GM12864 (cell line): ENCODE data around the gene CSH2.
A peak's percentile ranks its signal among the peaks of the same experiment; 100 is the strongest.

Experiments
- DNase-seq: peaks from one replicate; pipeline ENCODE4 v3.0.0-alpha.2; 2011; ENCODE audit warnings: low read depth
- H3K4me3 ChIP-seq: 2 replicates; pipeline ENCODE4 v1.5.1; 2011; ENCODE audit warnings: mild to moderate bottlenecking, low read depth, low read length, control low read depth
- TF ChIP-seq, protein P1 (sequence below): IDR thresholded peaks from 2 replicates; pipeline ENCODE4 v1.5.1; 2011; ENCODE audit warnings: low read depth, mild to moderate bottlenecking, moderate library complexity, low read length, control low read depth, inconsistent platforms; ENCODE audit errors: missing control alignments

Gene CSH2

DNA sequence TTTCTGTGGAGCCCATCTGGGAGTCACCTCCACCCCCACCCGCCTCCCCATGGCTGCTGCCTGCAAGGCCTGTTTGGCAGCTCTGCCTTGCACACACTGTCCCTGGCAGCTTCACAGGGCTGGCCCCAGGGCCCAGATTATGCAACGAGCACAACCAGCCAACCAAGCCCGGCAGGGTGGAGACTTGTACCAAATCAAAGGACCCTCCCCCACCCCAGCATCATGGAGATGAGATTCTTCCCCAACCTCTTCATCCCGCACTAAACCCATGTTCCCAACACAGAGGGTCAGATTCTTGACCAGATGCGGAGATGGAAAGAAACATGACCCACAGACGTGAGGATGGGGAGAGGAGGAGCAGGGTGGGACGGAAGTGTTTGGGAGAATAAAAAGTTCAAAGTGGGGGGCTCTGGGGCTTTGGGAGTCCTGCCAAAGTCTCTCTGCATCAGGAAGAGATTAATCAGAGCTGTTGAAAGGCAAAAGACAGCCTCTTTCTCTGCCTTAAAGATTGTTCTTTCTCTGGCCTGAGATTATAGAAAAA lies 34.8 kb downstream of the CSH2 start:
- no peak overlapping the region for H3K4me3 ChIP-seq
- TF ChIP-seq, protein P1, sequence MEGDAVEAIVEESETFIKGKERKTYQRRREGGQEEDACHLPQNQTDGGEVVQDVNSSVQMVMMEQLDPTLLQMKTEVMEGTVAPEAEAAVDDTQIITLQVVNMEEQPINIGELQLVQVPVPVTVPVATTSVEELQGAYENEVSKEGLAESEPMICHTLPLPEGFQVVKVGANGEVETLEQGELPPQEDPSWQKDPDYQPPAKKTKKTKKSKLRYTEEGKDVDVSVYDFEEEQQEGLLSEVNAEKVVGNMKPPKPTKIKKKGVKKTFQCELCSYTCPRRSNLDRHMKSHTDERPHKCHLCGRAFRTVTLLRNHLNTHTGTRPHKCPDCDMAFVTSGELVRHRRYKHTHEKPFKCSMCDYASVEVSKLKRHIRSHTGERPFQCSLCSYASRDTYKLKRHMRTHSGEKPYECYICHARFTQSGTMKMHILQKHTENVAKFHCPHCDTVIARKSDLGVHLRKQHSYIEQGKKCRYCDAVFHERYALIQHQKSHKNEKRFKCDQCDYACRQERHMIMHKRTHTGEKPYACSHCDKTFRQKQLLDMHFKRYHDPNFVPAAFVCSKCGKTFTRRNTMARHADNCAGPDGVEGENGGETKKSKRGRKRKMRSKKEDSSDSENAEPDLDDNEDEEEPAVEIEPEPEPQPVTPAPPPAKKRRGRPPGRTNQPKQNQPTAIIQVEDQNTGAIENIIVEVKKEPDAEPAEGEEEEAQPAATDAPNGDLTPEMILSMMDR = no peak
- DNase-seq = no peak

DNA sequence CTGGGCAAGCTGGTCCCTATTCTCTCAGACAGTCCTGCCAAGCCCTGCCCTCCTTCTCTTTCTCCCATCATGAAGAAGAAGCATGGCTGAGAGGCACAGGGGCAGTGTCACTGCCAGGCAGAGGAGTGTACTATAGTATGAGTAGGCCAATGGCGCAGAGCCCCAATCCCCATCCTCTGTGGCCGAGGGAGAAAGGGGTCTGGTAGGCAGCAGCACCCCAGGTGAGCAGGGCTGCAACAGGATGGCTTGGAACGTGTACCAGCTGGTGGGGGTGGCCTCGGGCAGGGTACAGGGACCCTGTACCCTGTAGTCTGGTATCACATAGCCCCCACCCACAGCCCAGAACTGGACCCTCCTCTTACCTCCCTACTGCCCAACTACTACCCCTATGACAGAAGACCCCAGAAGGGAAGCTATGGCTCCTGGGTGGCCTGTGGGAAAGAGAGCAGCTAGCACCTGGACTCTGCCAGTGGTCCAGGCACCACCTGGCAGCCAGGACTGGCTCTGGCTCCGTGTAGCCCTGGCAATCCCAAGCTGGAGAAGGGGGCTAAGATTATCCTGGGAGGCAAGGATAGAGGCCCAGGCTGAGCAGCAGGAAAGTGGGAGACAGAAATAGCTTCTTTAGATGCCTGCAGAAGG lies 35.4 kb downstream of the CSH2 start:
- H3K4me3 ChIP-seq = no peak overlapping the region
- TF ChIP-seq, protein P1 = no peak
- no peak for DNase-seq

- DNase-seq = no peak
- TF ChIP-seq, protein P1 = no peak
These were observed 36.0 kb downstream of the CSH2 start for GRCh38 chr17:63837480-63837879.

GRCh38 chr17:63836811-63837210 lies 36.7 kb downstream of the CSH2 start:
- H3K4me3 ChIP-seq = no peak overlapping the region
- TF ChIP-seq, protein P1 = no peak
- DNase-seq = no peak

More at GRCh38 chr17:63837480-63837879, 36.0 kb downstream of the CSH2 start:
- H3K4me3 ChIP-seq = no peak overlapping the region

- no peak overlapping the region for H3K4me3 ChIP-seq
- DNase-seq = no peak
- TF ChIP-seq, protein P1 = no peak
These were observed 38.2 kb downstream of the CSH2 start for GRCh38 chr17:63835167-63835720.

DNA sequence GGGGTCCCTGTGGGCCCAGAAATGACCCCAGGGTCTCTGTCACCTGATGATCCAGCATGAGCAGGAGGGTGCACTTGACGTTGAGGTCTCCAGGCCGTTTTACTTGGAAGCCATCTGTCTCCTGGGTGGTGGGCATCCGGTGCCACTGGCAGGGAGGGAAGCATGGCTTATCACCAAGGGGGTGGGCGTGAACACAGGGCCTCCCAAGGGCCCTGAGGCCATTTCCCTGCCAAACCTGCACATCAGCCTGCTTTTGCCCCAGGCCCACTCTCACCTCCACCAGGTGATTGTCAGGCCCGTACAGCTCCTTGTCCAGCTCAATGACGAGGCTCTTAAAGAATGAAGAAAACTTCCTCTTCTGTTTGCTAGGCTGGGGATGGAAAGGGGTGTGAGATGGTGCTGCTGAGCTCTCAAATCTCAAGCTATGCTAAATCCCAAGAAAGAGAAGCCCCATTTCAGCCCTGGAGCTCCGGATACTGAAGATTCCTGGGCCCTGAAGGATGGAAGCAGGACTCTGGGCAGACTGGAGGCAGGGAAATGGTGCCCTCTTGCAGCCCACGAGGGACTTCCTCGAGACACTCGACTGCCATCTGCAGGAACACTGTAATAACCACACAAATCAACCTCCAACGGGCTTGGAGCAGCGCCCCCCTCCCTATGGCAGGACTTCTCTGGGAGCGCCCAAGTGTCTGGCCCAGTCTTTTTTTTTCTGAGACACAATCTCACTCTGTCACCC lies 38.9 kb downstream of the CSH2 start:
- no peak overlapping the region for H3K4me3 ChIP-seq
- TF ChIP-seq, protein P1 = peak; percentile 73
- peak; percentile 43 for DNase-seq
